HL-60 (cell line): Measurements from ENCODE around the gene PCSK5.
A peak's percentile ranks its signal among the peaks of the same experiment; 100 is the strongest.

Experiments
- DNase-seq, 2 experiments: peaks; one replicate each; pipeline ENCODE4 v3.0.0-alpha.2; 2010 to 2020; ENCODE audit warnings: low read depth in 1 of 2, low spot score in 1 of 2
- H3K27ac ChIP-seq: fragments of 250-450 bp; sonication (Bioruptor Pico); replicated peaks from 2 replicates; pipeline ENCODE4 v1.5.1; 2020; ENCODE audit warnings: mild to moderate bottlenecking, moderate library complexity
- H3K27me3 ChIP-seq: fragments of 250-450 bp; sonication (Bioruptor Pico); 2 replicates; pipeline ENCODE4 v1.5.1; 2021; ENCODE audit warnings: mild to moderate bottlenecking, moderate library complexity; ENCODE audit not compliant: insufficient read depth, poor library complexity, severe bottlenecking
- H3K4me3 ChIP-seq: replicated peaks from 2 replicates; pipeline ENCODE4 v1.5.1; 2011; ENCODE audit warnings: mild to moderate bottlenecking, control low read depth, low read length; ENCODE audit not compliant: insufficient read depth
- GABPA ChIP-seq: IDR thresholded peaks from 2 replicates; pipeline ENCODE4 v1.6.1; 2012; ENCODE audit warnings: low read depth
- POLR2AphosphoS5 ChIP-seq: IDR thresholded peaks from 2 replicates; pipeline ENCODE4 v1.6.1; 2012; ENCODE audit warnings: low read depth
- REST ChIP-seq: IDR thresholded peaks from 2 replicates; pipeline ENCODE4 v1.6.1; 2012; ENCODE audit warnings: low read depth; ENCODE audit not compliant: insufficient replicate concordance
- SPI1 ChIP-seq: IDR thresholded peaks from 2 replicates; pipeline ENCODE4 v1.6.1; 2012; ENCODE audit warnings: low read depth, mild to moderate bottlenecking, borderline replicate concordance
- TF ChIP-seq, protein P1 (sequence below): IDR thresholded peaks from one replicate; pipeline ENCODE4 v1.5.1; 2011; ENCODE audit warnings: low read length, control low read depth, inconsistent platforms; ENCODE audit not compliant: insufficient read depth

PCSK5 gene

GRCh38 chr9:76394960-76395252 is 504.4 kb downstream of the PCSK5 start:
- Histone ChIP-seq H3K4me3 (peak overlapping the region; percentile 95), H3K27ac (peak overlapping the region; percentile 86), H3K27me3 (no peaks in the 10 kb centered on the region)
- DNase-seq, result peak; percentile 62 to 91
- no peak for TF ChIP-seq REST
- peak; percentile 56 for TF ChIP-seq GABPA
- TF ChIP-seq SPI1, result peak; percentile 33; the same call in 1 of the 2 replicates
- peak; percentile 37; the same call in 1 of the 2 replicates for TF ChIP-seq POLR2AphosphoS5
- TF ChIP-seq, protein P1, sequence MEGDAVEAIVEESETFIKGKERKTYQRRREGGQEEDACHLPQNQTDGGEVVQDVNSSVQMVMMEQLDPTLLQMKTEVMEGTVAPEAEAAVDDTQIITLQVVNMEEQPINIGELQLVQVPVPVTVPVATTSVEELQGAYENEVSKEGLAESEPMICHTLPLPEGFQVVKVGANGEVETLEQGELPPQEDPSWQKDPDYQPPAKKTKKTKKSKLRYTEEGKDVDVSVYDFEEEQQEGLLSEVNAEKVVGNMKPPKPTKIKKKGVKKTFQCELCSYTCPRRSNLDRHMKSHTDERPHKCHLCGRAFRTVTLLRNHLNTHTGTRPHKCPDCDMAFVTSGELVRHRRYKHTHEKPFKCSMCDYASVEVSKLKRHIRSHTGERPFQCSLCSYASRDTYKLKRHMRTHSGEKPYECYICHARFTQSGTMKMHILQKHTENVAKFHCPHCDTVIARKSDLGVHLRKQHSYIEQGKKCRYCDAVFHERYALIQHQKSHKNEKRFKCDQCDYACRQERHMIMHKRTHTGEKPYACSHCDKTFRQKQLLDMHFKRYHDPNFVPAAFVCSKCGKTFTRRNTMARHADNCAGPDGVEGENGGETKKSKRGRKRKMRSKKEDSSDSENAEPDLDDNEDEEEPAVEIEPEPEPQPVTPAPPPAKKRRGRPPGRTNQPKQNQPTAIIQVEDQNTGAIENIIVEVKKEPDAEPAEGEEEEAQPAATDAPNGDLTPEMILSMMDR, result no peak

GRCh38 chr9:76395381-76395780 is 504.9 kb downstream of the PCSK5 start:
- H3K27ac ChIP-seq, result peak overlapping the region; percentile 86
- peak overlapping the region; percentile 95 for H3K4me3 ChIP-seq
- peak in 1 of 2 experiments; percentile 31 for DNase-seq
- peak; percentile 35; the same call in 1 of the 2 replicates for TF ChIP-seq SPI1
- TF ChIP-seq GABPA, result no peak
- H3K27me3 ChIP-seq, result no peaks in the 10 kb centered on the region

DNA sequence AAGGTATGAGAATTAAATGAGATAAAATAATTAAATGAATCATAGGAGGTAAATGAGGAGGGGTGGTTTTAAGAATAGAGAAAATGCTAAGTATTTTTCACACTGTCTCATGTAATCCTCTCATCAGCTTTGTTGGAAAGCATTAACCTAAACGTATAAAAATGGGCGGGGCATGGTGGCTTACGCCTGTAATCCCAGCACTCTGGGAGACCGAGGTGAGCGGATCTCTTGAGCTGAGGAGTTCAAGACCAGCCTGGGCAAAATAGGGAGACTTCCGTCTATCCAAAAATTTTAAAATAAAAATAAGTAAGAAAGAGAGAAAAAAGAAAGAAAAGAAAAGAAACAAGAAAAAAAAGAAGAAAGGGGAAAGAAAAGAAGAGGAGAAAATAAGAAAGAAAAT is 505.7 kb downstream of the PCSK5 start:
- no peak for DNase-seq
- TF ChIP-seq, protein P1, result no peak
- TF ChIP-seq SPI1 (no peak), GABPA (no peak), POLR2AphosphoS5 (no peak), REST (no peak)
- H3K27ac ChIP-seq, result peak overlapping the region; percentile 86
- H3K27me3 ChIP-seq, result no peaks in the 10 kb centered on the region
- no peak overlapping the region for H3K4me3 ChIP-seq

DNA sequence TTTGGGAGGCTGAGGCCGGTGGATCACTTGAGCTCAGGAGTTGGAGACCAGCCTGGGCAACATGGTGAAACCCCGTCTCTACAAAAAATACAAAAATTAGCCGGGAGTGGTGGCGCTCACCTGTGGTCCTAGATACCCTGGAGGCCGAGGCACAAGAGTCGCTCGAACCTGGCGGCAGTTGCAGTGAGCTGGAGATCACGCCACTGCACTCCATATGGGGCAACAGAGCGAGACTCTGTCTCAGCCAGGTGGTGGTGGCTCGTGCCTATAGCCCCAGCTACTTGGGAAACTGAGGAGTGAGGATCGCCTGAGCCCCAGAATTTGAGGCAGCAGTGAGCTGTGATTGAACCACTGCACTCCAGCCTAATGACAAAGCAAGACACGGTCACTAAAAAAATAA is 506.1 kb downstream of the PCSK5 start:
- no peak for TF ChIP-seq GABPA
- TF ChIP-seq SPI1, result no peak
- no peak for TF ChIP-seq POLR2AphosphoS5
- TF ChIP-seq, protein P1, result no peak
- TF ChIP-seq REST, result no peak

More for the DNA sequence above, 506.1 kb downstream of the PCSK5 start:
- DNase-seq, result no peak
- H3K27me3 ChIP-seq, result no peaks in the 10 kb centered on the region
- no peak overlapping the region for H3K27ac ChIP-seq
- no peak overlapping the region for H3K4me3 ChIP-seq
